ENCODE results near the gene ZDHHC19. TPM values are rescaled to one million over a fixed set of nuclear protein-coding genes. Genes with fewer than 3 reads are reported as not detected.
"Not testable (repeated sequence)": the region's sequence is repeated elsewhere in the genome, so short reads cannot be mapped to it uniquely, and the experiment has no call there.

The ZDHHC19 gene
- total RNA-seq, 1 donor = not detected

DNA sequence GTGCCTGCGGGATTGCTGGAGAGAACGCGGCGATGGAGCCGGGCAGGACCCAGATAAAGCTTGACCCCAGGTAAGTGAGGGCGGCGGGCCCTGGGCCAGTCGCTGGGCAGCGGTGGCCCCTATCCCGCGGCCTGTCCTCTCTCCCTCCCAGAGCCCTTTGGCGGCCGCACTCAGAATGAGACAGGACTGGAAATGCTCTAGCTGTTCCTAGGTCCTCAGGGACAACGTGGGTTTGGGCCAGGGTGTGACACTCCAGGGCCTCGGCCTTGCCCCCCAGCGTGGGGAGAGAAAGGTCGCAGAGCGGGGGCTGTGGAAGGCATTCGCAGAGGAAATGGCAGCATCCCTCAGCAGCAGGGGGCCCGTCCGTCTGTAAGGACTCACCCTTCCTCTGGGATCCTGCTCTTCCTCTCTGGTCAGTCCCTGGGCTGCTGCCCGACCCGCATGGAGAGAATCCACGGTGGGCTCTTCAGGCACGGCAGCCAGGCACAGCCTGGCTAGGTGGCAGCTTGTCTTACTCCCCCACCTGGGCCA, 5.5 kb upstream of the ZDHHC19 start:
- DNase-seq (ENCODE audit: insufficient read length, low spot score, missing footprints) = no peak
- Histone ChIP-seq H3K4me1 (ENCODE audit: insufficient read depth, low read length) (peaks cover 12% of the 10 kb centered on the region), H3K79me2 (ENCODE audit: insufficient read depth, low read length) (no peaks in the 10 kb centered on the region), H3K36me3 (ENCODE audit: insufficient read depth, low read length) (no peaks in the 10 kb centered on the region), H3K9me3 (ENCODE audit: low read depth, low read length) (no peaks in the 10 kb centered on the region), H3K27ac (ENCODE audit: low read depth, low read length) (no peak overlapping the region), H4K20me1 (ENCODE audit: insufficient read depth, low read length) (no peaks in the 10 kb centered on the region), H2AFZ (ENCODE audit: low read length) (no peak overlapping the region), H3K4me3 (ENCODE audit: insufficient read depth, low read length) (no peak overlapping the region), H3K27me3 (ENCODE audit: insufficient read depth, low read length) (peaks cover 2% of the 10 kb centered on the region), H3K4me2 (ENCODE audit: insufficient read depth, low read length) (no peak overlapping the region)
- TF ChIP-seq, protein P1, sequence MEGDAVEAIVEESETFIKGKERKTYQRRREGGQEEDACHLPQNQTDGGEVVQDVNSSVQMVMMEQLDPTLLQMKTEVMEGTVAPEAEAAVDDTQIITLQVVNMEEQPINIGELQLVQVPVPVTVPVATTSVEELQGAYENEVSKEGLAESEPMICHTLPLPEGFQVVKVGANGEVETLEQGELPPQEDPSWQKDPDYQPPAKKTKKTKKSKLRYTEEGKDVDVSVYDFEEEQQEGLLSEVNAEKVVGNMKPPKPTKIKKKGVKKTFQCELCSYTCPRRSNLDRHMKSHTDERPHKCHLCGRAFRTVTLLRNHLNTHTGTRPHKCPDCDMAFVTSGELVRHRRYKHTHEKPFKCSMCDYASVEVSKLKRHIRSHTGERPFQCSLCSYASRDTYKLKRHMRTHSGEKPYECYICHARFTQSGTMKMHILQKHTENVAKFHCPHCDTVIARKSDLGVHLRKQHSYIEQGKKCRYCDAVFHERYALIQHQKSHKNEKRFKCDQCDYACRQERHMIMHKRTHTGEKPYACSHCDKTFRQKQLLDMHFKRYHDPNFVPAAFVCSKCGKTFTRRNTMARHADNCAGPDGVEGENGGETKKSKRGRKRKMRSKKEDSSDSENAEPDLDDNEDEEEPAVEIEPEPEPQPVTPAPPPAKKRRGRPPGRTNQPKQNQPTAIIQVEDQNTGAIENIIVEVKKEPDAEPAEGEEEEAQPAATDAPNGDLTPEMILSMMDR (IDR thresholded peaks at IDR 0.05; ENCODE audit: extremely low read depth, low read depth, low read length) = no peak

- H2AFZ ChIP-seq (ENCODE audit: low read length) = no peak within 1 kb of the TSS
- H3K4me1 ChIP-seq (ENCODE audit: insufficient read depth, low read length) = peaks cover 12% of the 10 kb centered on the region
- no peaks in the 10 kb centered on the region for H3K79me2 ChIP-seq (ENCODE audit: insufficient read depth, low read length)
- H4K20me1 ChIP-seq (ENCODE audit: insufficient read depth, low read length) = no peaks in the 10 kb centered on the region
- DNase-seq (ENCODE audit: insufficient read length, low spot score, missing footprints) = no peak
- H3K4me3 ChIP-seq (ENCODE audit: insufficient read depth, low read length) = no peak within 1 kb of the TSS
- peaks cover 2% of the 10 kb centered on the region for H3K27me3 ChIP-seq (ENCODE audit: insufficient read depth, low read length)
- H3K27ac ChIP-seq (ENCODE audit: low read depth, low read length) = no peak within 1 kb of the TSS
- TF ChIP-seq, protein P1 (IDR thresholded peaks at IDR 0.05; ENCODE audit: extremely low read depth, low read depth, low read length) = no peak
- no peak within 1 kb of the TSS for H3K4me2 ChIP-seq (ENCODE audit: insufficient read depth, low read length)
- H3K9me3 ChIP-seq (ENCODE audit: low read depth, low read length) = no peaks in the 10 kb centered on the region
- H3K36me3 ChIP-seq (ENCODE audit: insufficient read depth, low read length) = no peaks in the 10 kb centered on the region
Measured at GRCh38 chr3:196216089-196216564, 4.9 kb upstream of the ZDHHC19 start, which contains the start of gene SLC51A. TSS of gene SLC51A (plus strand) at chr3:196216534. CDS start at chr3:196216713, 179 bp downstream.

DNA sequence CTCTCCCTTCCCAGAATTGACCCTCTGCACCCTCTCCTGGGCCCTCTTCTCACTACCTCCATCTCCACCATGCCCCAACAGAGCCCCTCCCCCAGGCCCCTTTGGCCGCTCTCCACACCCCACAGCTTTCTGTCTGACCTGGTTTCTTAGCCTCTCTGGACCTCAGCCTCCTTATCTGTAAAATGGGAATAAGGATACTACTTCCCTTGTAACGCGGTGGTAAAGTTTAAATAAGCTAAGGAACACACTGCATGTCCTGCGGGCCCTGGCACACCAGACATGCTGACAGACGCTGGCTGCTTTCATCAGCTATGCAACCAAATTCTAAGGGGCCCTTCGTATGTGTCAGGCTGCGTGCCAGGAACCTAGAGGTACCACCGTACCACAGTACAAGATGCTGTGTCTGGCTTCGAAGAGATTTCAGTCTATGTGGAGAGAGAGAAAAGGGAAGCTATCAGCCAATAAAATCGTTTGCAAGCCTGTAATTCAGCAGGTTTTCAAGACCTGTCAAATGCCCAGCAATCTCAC, 4.4 kb upstream of the ZDHHC19 start:
- Histone ChIP-seq H3K4me3 (ENCODE audit: insufficient read depth, low read length) (no peak overlapping the region), H3K36me3 (ENCODE audit: insufficient read depth, low read length) (no peaks in the 10 kb centered on the region), H3K4me1 (ENCODE audit: insufficient read depth, low read length) (peaks cover 12% of the 10 kb centered on the region), H2AFZ (ENCODE audit: low read length) (no peak overlapping the region), H3K79me2 (ENCODE audit: insufficient read depth, low read length) (no peaks in the 10 kb centered on the region), H3K27me3 (ENCODE audit: insufficient read depth, low read length) (peaks cover 3% of the 10 kb centered on the region), H4K20me1 (ENCODE audit: insufficient read depth, low read length) (no peaks in the 10 kb centered on the region), H3K27ac (ENCODE audit: low read depth, low read length) (no peak overlapping the region), H3K4me2 (ENCODE audit: insufficient read depth, low read length) (no peak overlapping the region), H3K9me3 (ENCODE audit: low read depth, low read length) (no peaks in the 10 kb centered on the region)
- DNase-seq (ENCODE audit: insufficient read length, low spot score, missing footprints) = no peak
- TF ChIP-seq, protein P1 (IDR thresholded peaks at IDR 0.05; ENCODE audit: extremely low read depth, low read depth, low read length) = no peak

DNA sequence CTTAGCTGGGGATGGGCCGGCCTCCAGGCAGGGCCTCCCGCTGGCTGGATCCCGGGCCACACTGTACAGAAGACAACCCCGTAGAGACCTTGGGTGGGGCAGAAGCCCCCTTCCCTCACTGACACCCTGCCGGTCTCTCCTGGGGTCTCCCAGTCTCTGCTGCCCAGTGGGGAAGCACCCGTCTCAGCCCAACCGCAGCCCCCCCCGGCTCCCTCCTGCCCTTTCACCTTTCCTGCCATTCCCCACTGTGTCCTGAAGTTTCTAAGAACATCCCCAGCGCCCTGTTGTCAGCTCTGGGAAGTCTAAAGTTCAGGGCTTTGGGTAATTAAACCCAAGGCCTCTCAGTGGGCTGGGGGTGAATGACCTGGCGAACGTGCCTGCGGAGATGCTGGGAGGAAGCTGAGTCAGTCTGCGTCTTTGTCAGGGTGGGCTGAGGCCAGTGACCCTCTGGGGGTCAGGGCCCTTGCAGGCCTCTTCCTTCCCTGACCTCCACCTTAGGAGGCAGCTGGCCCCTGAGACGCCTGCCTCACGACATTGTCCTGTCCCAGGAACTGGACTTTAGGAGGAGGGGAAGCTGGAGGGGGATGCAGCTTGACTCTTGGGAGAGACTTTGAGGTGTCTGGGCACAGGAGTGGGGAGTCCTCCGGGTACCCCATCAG, 3.7 kb upstream of the ZDHHC19 start:
- TF ChIP-seq, protein P1 (IDR thresholded peaks at IDR 0.05; ENCODE audit: extremely low read depth, low read depth, low read length) = no peak

DNA sequence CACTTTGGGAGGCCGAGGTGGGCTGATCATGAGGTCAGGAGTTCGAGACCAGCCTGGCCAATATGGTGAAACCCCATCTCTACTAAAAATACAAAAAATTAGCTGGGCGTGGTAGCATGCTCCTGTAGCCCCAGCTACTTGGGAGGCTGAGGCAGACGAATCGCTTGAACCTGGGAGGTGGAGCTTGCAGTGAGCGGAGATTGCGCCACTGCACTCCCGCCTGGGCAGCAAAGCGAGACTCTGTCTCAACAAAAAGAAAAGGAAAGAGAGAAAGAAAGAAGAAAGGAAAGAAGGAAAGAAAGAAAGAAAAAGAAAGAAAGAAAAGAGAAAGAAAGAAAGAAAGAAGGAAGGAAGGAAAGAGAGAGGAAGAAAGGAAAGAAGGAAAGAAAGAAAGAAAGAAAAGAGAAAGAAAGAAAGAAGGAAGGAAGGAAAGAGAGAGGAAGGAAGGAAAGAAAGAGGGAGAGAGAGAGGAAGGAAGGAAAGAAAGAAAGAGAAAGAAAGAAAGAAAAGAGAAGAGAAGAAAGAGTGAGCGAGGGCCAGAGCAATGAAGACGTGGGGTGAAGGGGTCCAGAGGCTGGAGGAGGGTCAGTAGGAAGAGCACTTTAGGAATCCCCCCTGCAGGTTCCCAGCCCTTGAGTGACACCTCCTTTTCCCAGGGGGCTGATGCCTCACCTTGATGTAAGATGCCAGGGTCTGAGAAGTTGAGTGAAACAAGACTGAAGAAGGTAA, 1.1 kb downstream of the ZDHHC19 start:
- H3K27ac ChIP-seq (ENCODE audit: low read depth, low read length); H2AFZ ChIP-seq (ENCODE audit: low read length); H3K27me3 ChIP-seq (ENCODE audit: insufficient read depth, low read length); H3K9me3 ChIP-seq (ENCODE audit: low read depth, low read length); H4K20me1 ChIP-seq (ENCODE audit: insufficient read depth, low read length); DNase-seq (ENCODE audit: insufficient read length, low spot score, missing footprints); H3K4me2 ChIP-seq (ENCODE audit: insufficient read depth, low read length); H3K4me1 ChIP-seq (ENCODE audit: insufficient read depth, low read length); H3K4me3 ChIP-seq (ENCODE audit: insufficient read depth, low read length); H3K79me2 ChIP-seq (ENCODE audit: insufficient read depth, low read length); H3K36me3 ChIP-seq (ENCODE audit: insufficient read depth, low read length): not testable (repeated sequence)

More for the DNA sequence above, 3.7 kb upstream of the ZDHHC19 start:
- Histone ChIP-seq H3K4me1 (ENCODE audit: insufficient read depth, low read length) (peaks cover 10% of the 10 kb centered on the region), H3K9me3 (ENCODE audit: low read depth, low read length) (no peaks in the 10 kb centered on the region), H3K27me3 (ENCODE audit: insufficient read depth, low read length) (peaks cover 6% of the 10 kb centered on the region), H4K20me1 (ENCODE audit: insufficient read depth, low read length) (no peaks in the 10 kb centered on the region), H3K36me3 (ENCODE audit: insufficient read depth, low read length) (no peaks in the 10 kb centered on the region), H3K4me3 (ENCODE audit: insufficient read depth, low read length) (no peak overlapping the region), H2AFZ (ENCODE audit: low read length) (no peak overlapping the region), H3K79me2 (ENCODE audit: insufficient read depth, low read length) (no peaks in the 10 kb centered on the region), H3K4me2 (ENCODE audit: insufficient read depth, low read length) (no peak overlapping the region), H3K27ac (ENCODE audit: low read depth, low read length) (no peak overlapping the region)
- DNase-seq (ENCODE audit: insufficient read length, low spot score, missing footprints) = no peak
